Suprapubic skin (tissue), 4 donors: ENCODE measurements around the gene SPINDOC.

Experiments used
- CTCF ChIP-seq, 2 donors: fragments of 200-600 bp in 1 of 2; fragments of 450-650 bp in 1 of 2; sonication (generic) in 1 of 2; IDR thresholded peaks; one replicate each; pipeline ENCODE4 v1.5.1; 2016 to 2019; ENCODE audit warnings: antibody characterized with exemption in 2 of 2, mild to moderate bottlenecking in 1 of 2, moderate library complexity in 1 of 2
- POLR2A ChIP-seq, 2 donors: fragments of 450-650 bp; IDR thresholded peaks; one replicate each; pipeline ENCODE4 v1.6.1; 2017; ENCODE audit warnings: antibody characterized with exemption in 2 of 2, mild to moderate bottlenecking in 2 of 2, moderate library complexity in 2 of 2
- POLR2AphosphoS5 ChIP-seq, 3 donors: sonication (generic); formaldehyde crosslinking; IDR thresholded peaks; one replicate each; pipeline ENCODE4 v1.6.1; 2017; ENCODE audit warnings: antibody characterized with exemption in 3 of 3

- no peak for TF ChIP-seq CTCF (IDR thresholded peaks at IDR 0.05)
- no peak for TF ChIP-seq POLR2AphosphoS5 (IDR thresholded peaks at IDR 0.05)
- TF ChIP-seq POLR2A (IDR thresholded peaks at IDR 0.05) = no peak
Observed at GRCh38 chr11:63831326-63831725, 18.1 kb downstream of the SPINDOC start.
